Esophagus squamous epithelium (tissue), 5 donors: ENCODE data around the gene GVQW3. TPM values are rescaled to one million over a fixed set of nuclear protein-coding genes. Genes with fewer than 3 reads are reported as not detected.

Experiments
- DNase-seq: peaks from one replicate; lab custom pipeline; 2025; lab: John Stamatoyannopoulos, UW
- H3K27ac ChIP-seq, 4 donors: fragments of 200-600 bp; sonication (generic); one replicate each; pipeline ENCODE4 v1.5.1; 2016 to 2019; ENCODE audit warnings: mild to moderate bottlenecking in 1 of 4
- H3K27me3 ChIP-seq, 4 donors: fragments of 200-600 bp; sonication (generic); 1 replicate in 3 of 4; 2 replicates in 1 of 4; pipeline versions ENCODE4 v1.5.1 to v1.6.0; 2017 to 2021; ENCODE audit warnings: antibody characterized with exemption in 1 of 4
- H3K36me3 ChIP-seq, 3 donors: fragments of 200-600 bp; sonication (generic); one replicate each; pipeline ENCODE4 v1.5.1; 2016 to 2019
- H3K4me1 ChIP-seq, 3 donors: fragments of 200-600 bp; sonication (generic); one replicate each; pipeline ENCODE4 v1.5.1; 2017 to 2019
- H3K4me3 ChIP-seq, 4 donors: fragments of 200-600 bp; sonication (generic); 1 replicate in 3 of 4; 2 replicates in 1 of 4; pipeline ENCODE4 v1.5.1; 2016 to 2019; ENCODE audit warnings: mild to moderate bottlenecking in 2 of 4, moderate library complexity in 1 of 4
- H3K9me3 ChIP-seq, 3 donors: fragments of 200-600 bp; sonication (generic); one replicate each; pipeline ENCODE4 v1.5.1; 2016 to 2019
- POLR2A ChIP-seq, 4 donors: fragments of 450-650 bp; IDR thresholded peaks; one replicate each; pipeline ENCODE4 v1.6.1; 2017; ENCODE audit warnings: antibody characterized with exemption in 4 of 4, mild to moderate bottlenecking in 4 of 4, moderate library complexity in 3 of 4
- WGBS, 2 donors: methylation state at CpG; one replicate each; pipeline ENCODE4 v1.1.5; 2018; 5-methylcytosine and 5-hydroxymethylcytosine counted together
- intact Hi-C: fragments of 100-400 bp; cut with DNase I; formaldehyde crosslinking; loops from one replicate; pipeline ENCODE4 v1.15.0; 2022
- total RNA-seq, 4 donors: library from RNA; depleted of rRNA; stranded (reverse); fragments of >200 nt; gene quantifications; one replicate each; pipeline ENCODE4 v1.1.0, GENCODE V29; 2016
- TF ChIP-seq, protein P1 (sequence below), 6 experiments: fragments of 450-650 bp in 4 of 6; fragments of 200-600 bp in 2 of 6; sonication (generic) in 2 of 6; IDR thresholded peaks; one replicate each; pipeline ENCODE4 v1.5.1; 2016 to 2019; ENCODE audit warnings: antibody characterized with exemption in 6 of 6, mild to moderate bottlenecking in 4 of 6, moderate library complexity in 4 of 6
- donor health status: DM: yes; HTN: yes; CAD: no.

The GVQW3 gene
- total RNA-seq, 4 donors from 2014 or later = 0.15 to 0.95 (median 0.31) TPM; not detected in 1

GRCh38 chr11:76337923-76338322 is 43.2 kb upstream of the GVQW3 start:
- no peak for DNase-seq
- Histone ChIP-seq H3K27ac (peak overlapping the region in 1 of 4 donors; percentile 61), H3K9me3 (peaks cover 0 to 9% (median 8%) of the 10 kb centered on the region in 3 donors), H3K36me3 (no peaks in the 10 kb centered on the region), H3K4me1 (peaks cover 0 to 9% (median 4%) of the 10 kb centered on the region in 3 donors), H3K4me3 (no peak overlapping the region), H3K27me3 (no peaks in the 10 kb centered on the region)
- TF ChIP-seq, protein P1, sequence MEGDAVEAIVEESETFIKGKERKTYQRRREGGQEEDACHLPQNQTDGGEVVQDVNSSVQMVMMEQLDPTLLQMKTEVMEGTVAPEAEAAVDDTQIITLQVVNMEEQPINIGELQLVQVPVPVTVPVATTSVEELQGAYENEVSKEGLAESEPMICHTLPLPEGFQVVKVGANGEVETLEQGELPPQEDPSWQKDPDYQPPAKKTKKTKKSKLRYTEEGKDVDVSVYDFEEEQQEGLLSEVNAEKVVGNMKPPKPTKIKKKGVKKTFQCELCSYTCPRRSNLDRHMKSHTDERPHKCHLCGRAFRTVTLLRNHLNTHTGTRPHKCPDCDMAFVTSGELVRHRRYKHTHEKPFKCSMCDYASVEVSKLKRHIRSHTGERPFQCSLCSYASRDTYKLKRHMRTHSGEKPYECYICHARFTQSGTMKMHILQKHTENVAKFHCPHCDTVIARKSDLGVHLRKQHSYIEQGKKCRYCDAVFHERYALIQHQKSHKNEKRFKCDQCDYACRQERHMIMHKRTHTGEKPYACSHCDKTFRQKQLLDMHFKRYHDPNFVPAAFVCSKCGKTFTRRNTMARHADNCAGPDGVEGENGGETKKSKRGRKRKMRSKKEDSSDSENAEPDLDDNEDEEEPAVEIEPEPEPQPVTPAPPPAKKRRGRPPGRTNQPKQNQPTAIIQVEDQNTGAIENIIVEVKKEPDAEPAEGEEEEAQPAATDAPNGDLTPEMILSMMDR (IDR thresholded peaks at IDR 0.05) = no peak
- TF ChIP-seq POLR2A (IDR thresholded peaks at IDR 0.05) = no peak
- WGBS, 2 donors = 71 to 100% methylated on average over 1 to 2 of the region's 4 CpGs
- intact Hi-C loops = no loop called here

DNA sequence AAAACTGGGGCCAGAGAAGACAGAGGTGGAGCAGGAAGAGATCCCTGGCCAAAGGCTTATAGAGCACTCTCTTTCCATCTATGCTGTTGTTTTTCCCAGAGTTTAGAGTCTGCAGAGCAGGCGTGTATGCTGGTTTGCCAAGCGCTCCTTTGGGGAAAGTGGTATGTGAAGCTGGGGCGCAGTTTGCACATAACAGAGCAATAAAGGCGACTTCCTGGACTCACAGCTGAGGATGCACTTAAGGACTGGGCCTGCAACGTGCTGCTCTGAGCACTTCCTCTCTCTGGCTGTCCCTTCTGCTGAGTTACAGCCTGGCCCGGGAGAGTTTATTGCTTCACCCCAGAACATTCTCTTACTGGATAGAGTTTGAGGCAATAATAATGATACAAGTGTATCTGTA is 41.9 kb upstream of the GVQW3 start:
- Histone ChIP-seq H3K27ac (peak overlapping the region in 2 of 4 donors; percentile 55 to 61), H3K36me3 (no peaks in the 10 kb centered on the region), H3K9me3 (peaks cover 0 to 9% (median 8%) of the 10 kb centered on the region in 3 donors), H3K27me3 (no peaks in the 10 kb centered on the region), H3K4me1 (peaks cover 0 to 9% (median 4%) of the 10 kb centered on the region in 3 donors), H3K4me3 (no peak overlapping the region)
- 39 to 46% methylated on average over 6 of the region's 6 CpGs for WGBS, 2 donors
- DNase-seq = no peak
- intact Hi-C loops = no loop called here
- TF ChIP-seq, protein P1 (IDR thresholded peaks at IDR 0.05) = no peak
- no peak for TF ChIP-seq POLR2A (IDR thresholded peaks at IDR 0.05)

- H3K27ac ChIP-seq = no peak overlapping the region
- no peak overlapping the region for H3K4me3 ChIP-seq
- H3K36me3 ChIP-seq = peaks cover 0 to 38% (median 0%) of the 10 kb centered on the region in 3 donors
- H3K4me1 ChIP-seq = no peaks in the 10 kb centered on the region
- WGBS, 2 donors = 23 to 24% methylated on average over 2 of the region's 2 CpGs
- no peak for DNase-seq
- TF ChIP-seq POLR2A (IDR thresholded peaks at IDR 0.05) = no peak
- TF ChIP-seq, protein P1 (IDR thresholded peaks at IDR 0.05) = no peak
- no peaks in the 10 kb centered on the region for H3K27me3 ChIP-seq
- H3K9me3 ChIP-seq = no peaks in the 10 kb centered on the region
- intact Hi-C loops = no loop called here
These were observed 33.7 kb upstream of the GVQW3 start for GRCh38 chr11:76347466-76347865.

DNA sequence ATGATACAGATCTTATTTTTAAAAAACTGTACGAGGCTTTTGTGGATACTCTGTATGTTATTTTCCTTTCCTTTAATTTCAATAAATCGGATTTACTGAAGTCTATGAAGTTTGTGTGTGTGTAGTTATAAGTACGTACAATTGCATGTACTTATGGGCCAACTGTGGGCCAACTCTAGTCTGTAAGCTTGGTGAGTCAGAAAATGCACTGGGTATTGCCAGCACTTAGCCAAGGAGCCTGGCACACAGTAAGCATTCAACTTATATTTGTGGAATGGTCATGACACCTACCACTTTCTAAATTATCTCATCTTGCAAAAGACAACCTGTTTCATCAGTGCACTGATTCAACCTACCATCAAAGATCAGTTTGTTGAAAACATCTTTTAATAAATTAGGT is 32.8 kb upstream of the GVQW3 start:
- intact Hi-C loops = no loop called here
- no peak for DNase-seq

GRCh38 chr11:76355172-76355571 is 26.0 kb upstream of the GVQW3 start:
- intact Hi-C loops = no loop called here
- Histone ChIP-seq H3K4me1 (no peaks in the 10 kb centered on the region), H3K27me3 (no peaks in the 10 kb centered on the region), H3K27ac (no peak overlapping the region), H3K4me3 (no peak overlapping the region), H3K36me3 (peaks cover 0 to 88% (median 12%) of the 10 kb centered on the region in 3 donors), H3K9me3 (no peaks in the 10 kb centered on the region)
- no peak for DNase-seq
- TF ChIP-seq, protein P1 (IDR thresholded peaks at IDR 0.05) = no peak
- no peak for TF ChIP-seq POLR2A (IDR thresholded peaks at IDR 0.05)
- 100% methylated on average over 1 of the region's 1 CpG for WGBS, 2 donors

More for the DNA sequence above, 32.8 kb upstream of the GVQW3 start:
- Histone ChIP-seq H3K27ac (no peak overlapping the region), H3K4me1 (no peaks in the 10 kb centered on the region), H3K27me3 (no peaks in the 10 kb centered on the region), H3K4me3 (no peak overlapping the region), H3K9me3 (no peaks in the 10 kb centered on the region), H3K36me3 (peaks cover 0 to 47% (median under 1%) of the 10 kb centered on the region in 3 donors)
- 90% methylated on average over 3 of the region's 3 CpGs for WGBS, 2 donors
- no peak for TF ChIP-seq POLR2A (IDR thresholded peaks at IDR 0.05)
- TF ChIP-seq, protein P1 (IDR thresholded peaks at IDR 0.05) = no peak
